Muscle of back (tissue), 13 donors: ENCODE results near the gene MRPL27. TPM values are rescaled to one million over a fixed set of nuclear protein-coding genes. Genes with fewer than 3 reads are reported as not detected.
"Not testable (repeated sequence)": the region's sequence is repeated elsewhere in the genome, so short reads cannot be mapped to it uniquely, and the experiment has no call there.

Source experiments
- DNase-seq, 3 donors: peaks; one replicate each; pipeline versions ENCODE4 v3.0.0 to v3.0.0-alpha.2; 2013
- long read RNA-seq, 9 donors: transcript quantifications; one replicate each; lab custom pipeline, GENCODE V29; 2026
- polyA plus RNA-seq, 10 donors: library from polyadenylated mRNA; unstranded; fragments of 120-200 nt; gene quantifications; one replicate each; pipeline ENCODE4 v1.2.1, GENCODE V29; 2013; ENCODE audit not compliant: insufficient read length in 10 of 10

The MRPL27 gene
- polyA plus RNA-seq = 10 to 100 TPM; 47.2 to 61.7 (median 54.9) TPM
- long read RNA-seq, donor 1, transcript MRPL27-201 (4 exons, 716 nt) = major isoform, 50 of 72 reads
- long read RNA-seq, donor 1, partial matches to known transcripts = 20 of 72 reads
- long read RNA-seq, donor 1, other reads (novel, unspliced or antisense) = 0 of 72 reads
- long read RNA-seq, donor 2, transcript MRPL27-201 (4 exons, 716 nt) = major isoform, 25 of 28 reads
- long read RNA-seq, donor 2, partial matches to known transcripts = 0 of 28 reads
- long read RNA-seq, donor 2, other reads (novel, unspliced or antisense) = 0 of 28 reads
- long read RNA-seq, donor 3 = 0 reads
- long read RNA-seq, donor 4, transcript MRPL27-201 (4 exons, 716 nt) = major isoform, 31 of 46 reads
- long read RNA-seq, donor 4, partial matches to known transcripts = 14 of 46 reads
- long read RNA-seq, donor 4, other reads (novel, unspliced or antisense) = 0 of 46 reads
- long read RNA-seq, donor 5, transcript MRPL27-201 (4 exons, 716 nt) = major isoform, 52 of 67 reads
- long read RNA-seq, donor 5, partial matches to known transcripts = 13 of 67 reads
- long read RNA-seq, donor 5, other reads (novel, unspliced or antisense) = 0 of 67 reads
- long read RNA-seq, donor 6, transcript MRPL27-201 (4 exons, 716 nt) = major isoform, 49 of 59 reads
- long read RNA-seq, donor 6, partial matches to known transcripts = 9 of 59 reads
- long read RNA-seq, donor 6, other reads (novel, unspliced or antisense) = 0 of 59 reads
- long read RNA-seq, donor 7, transcript MRPL27-201 (4 exons, 716 nt) = major isoform, 37 of 40 reads
- long read RNA-seq, donor 7, partial matches to known transcripts = 0 of 40 reads
- long read RNA-seq, donor 7, other reads (novel, unspliced or antisense) = 0 of 40 reads
- long read RNA-seq, donor 8, transcript MRPL27-201 (4 exons, 716 nt) = major isoform, 25 of 35 reads
- long read RNA-seq, donor 8, partial matches to known transcripts = 8 of 35 reads
- long read RNA-seq, donor 8, other reads (novel, unspliced or antisense) = 0 of 35 reads
- long read RNA-seq, donor 9, transcript MRPL27-201 (4 exons, 716 nt) = major isoform, 5 of 5 reads
- long read RNA-seq, donor 9, partial matches to known transcripts = 0 of 5 reads
- long read RNA-seq, donor 9, other reads (novel, unspliced or antisense) = 0 of 5 reads

DNA sequence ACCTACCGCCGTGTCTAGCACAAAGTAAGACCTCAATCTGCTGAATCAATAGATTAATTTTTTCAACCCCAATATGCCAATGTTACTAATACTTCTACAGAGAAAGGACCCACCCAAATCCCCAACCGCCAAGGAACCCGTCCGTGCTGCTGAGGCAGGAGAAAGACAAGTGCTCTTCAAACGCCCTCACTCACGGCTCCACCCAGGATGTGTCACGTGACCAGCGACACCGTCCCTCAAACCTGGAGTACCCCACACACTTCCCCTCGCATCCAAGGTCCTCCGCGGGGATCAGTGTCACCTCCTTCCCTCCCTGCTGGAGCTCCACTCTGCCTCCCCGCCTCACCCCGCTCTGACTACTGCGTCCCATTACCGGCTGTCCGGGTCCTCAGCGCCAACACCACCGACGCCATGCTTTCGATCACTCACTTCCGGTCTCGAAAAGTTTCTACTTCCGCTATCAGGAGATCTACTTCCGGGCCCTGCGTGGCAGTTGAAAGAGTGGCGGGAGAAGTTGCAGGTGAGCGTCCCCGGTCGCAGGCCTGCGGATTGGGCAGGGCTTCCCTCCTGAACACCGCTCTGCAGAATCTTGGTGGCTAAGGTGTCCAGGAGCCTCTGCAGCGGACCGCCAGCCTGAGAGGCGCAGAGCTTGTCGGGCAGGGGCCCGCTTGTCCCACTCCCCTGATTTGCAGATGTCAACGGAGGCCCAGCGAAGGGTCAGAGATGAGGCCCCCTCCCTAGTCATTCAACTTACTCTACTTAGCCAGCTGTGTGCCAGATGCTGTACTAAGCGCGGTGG, at the start of gene MRPL27, which contains the start of gene EME1:
Gene MRPL27 (minus strand): TSS at position 427 of the 799 bp plus-strand sequence. CDS start 14 bp downstream, at position 413.
Gene EME1 (plus strand): TSS at position 472 of the 799 bp plus-strand sequence. CDS start 1,980 bp downstream, outside the sequence.
- peak; percentile 90 to 99 (median 93) for DNase-seq

DNA sequence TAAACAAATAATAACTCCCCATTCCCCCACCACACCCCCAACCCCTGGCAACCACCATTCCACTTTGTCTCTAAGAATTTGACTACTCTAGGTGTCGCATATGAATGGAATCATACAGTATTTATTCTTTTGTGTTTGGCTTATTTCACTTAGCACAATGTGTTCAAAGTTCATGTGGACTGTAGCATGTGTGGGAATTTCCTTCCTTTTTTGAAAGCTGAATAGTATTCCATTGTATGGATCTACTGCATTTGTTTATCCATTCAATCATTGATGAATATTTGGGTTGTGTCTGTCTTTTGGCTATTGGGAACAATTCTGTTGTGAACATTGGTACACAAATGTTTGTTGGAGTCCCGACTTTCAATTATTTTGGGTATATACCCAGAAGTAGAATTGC, 49.8 kb upstream of the MRPL27 start:
- no peak for DNase-seq

DNA sequence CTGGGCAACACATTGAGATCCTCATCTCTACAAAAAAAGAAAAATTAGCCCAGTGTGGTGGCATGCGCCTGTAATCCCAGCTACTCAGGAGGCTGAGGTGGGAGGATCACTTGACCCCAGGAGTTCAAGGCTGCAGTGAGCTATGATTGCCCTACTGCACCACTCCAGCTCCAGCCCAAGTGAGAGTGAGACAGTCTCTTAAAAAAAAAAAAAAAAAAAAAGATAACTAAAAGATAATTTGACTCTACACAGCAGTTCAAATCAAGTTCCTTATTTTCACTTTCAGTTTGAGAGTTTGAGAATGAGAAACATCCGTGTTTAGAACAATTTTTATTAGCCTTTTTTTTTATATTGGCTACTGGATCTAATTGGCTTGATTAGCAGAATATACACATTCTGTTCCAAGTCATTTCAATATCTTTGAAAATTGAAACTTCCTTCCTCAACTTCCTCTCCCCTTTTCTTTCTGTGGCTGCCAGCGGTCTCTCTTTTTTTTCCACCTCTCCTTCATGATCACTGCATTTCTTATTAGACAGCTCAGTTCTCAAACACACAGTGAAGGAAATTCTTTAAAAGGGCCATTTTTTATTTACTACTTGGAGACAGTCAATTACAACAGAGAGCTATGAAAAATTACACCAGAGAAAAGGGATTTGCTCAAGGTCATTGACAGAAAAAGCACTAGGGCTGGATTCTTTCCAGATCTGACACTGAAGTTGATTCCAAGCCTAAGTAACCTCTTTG, 48.5 kb upstream of the MRPL27 start:
- peak in 1 of 3 donors; percentile 40 for DNase-seq

DNA sequence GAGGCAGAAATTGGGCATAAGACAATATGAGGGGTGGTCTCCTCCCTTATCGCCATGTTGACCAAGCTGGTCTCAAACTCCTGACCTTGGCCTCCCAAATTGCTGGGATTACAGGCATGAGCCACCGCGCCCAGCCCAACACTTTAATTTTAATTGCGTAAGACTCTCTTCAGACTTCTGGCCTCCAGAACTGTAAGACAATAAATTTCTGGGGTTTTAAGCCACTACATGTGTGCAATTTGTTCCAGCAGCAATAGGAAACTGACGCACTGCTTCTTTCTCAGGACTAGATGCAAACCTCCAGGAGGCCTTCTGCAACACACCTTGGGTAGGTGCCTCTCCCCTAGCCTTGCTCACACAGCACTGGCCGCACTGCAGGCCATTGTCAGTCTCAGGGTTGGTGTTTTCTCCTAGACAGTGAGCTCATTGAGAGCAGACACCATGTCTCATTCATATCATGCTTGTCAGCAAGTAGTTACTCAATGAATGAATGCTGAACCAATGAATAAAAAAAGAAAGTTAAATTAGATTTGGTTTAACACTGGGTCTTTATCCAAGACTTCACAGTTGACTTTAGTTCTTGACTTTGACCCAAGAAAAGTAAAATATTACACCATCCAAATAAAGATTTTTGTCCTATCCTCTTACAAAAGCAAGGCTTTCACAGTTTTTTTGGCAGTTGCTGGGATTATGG, 47.6 kb upstream of the MRPL27 start:
- no peak for DNase-seq

DNA sequence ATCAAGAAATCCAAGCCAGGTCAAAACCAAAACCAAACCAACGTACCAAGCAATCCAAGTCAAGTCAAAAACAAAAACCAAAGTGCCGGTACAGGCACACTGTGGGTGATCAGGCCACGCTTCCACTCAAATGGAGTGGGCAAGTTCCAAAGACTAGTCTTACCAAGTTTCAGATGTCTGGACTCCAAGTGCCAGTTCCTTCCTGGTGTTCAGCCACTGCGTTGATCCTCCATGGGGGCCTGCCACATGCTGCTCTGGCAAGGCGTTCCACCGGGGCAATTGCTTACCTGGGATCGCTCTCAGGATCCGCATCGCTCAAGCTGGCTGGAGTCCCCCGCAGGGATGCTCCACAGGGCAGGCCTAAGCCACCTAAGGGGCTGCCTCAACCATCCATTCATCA, 46.6 kb upstream of the MRPL27 start:
- not testable (repeated sequence) for DNase-seq

DNA sequence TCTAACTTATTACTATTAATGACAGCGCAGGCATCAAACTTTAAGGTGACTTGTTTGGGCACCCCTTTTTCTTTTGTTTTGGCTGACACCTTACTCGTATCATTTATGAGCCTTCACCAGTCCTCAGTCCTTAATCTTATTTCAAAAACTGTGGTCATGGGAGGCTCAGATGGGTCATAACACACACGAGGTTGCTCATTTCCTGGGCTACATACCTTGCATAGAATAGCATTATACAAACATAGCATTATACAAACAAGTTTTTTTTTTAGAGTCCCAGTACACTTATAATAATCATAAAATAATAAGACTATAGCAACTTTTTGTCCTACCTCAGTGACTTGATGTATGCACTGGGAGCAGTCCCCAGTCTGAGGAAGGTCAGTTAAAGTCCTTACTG, 41.8 kb upstream of the MRPL27 start:
- DNase-seq = no peak

DNA sequence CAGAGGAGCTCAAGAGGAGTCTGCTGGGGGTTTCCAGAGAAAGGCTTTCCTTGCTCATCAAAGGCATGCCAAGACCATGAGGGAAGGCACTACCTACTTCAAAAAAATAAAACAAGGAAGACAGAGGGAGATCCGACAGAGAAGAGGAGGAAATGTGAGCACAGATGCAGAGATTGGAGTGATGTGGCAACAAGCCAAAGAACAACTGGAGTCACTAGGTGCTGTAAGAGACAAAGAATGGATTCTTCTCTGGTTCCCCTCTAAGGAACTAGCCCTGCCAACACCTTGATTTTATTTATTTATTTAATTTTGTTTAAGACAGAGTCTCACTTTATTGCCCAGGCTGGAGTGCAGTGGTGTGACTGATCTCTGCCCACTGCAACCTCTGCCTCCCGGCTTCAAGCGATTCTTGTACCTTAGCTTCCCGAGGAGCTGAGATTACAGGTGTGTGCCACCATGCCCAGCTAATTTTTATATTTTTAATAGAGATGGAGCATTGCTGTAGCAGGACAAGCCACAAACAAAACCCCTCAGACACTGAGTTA, 39.3 kb upstream of the MRPL27 start:
- no peak for DNase-seq

DNA sequence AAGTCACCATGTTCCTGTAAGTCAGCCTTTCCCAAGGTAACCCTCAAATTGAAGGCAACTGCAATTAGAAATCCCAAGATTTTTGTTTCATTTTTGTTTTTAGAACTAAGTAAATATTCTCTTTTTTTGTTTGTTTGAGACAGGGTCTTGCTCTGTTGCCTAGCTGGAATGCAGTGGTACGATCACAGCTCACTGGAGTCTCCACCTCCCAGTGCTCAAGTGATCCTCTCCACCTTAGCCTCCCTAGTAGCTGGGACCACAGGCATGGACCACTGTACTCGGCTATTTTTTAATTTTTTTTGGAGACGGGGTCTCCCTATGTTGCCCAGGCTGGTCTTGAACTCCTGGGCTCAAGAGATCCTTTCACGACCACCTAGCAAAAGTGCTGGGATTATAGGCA, 34.9 kb upstream of the MRPL27 start:
- no peak for DNase-seq

DNA sequence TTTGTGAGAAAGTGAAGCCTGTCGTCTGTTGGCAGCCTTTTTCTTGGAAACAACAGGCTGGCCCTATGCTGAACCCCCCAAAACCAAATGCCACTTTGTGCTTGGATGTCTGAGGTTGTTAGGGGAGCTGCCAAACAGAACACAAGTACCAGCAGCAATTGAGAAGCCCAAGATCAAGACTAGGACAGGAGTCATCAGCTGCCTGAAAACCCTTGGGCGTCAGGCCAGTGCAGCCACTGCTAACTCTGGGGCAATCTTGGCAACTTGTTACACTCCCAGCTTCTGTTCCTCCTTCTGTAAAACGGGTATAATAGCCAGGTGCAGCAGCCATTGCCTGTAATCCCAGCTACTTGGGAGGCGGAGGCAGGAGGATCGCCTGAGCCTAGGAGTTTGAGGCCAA, 33.6 kb upstream of the MRPL27 start:
- no peak for DNase-seq

DNA sequence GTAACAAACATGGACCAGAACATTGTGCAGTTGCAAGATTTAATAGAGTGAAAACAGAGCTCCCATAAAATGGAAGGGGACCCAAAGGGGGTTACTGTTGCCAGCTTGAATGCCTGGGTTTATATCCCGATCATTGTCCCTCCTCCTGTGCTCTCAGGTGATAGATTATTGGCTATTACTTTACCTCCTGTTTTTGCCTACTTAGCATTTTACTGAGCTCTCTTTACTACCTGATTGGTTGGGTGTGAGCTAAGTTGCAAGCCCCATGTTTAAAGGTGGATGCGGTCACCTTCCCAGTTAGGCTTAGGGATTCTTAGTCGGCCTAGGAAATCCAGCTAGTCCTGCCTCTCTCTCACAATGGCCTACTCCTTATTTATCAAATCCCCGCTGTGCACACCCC, 32.4 kb upstream of the MRPL27 start:
- not testable (repeated sequence) for DNase-seq

DNA sequence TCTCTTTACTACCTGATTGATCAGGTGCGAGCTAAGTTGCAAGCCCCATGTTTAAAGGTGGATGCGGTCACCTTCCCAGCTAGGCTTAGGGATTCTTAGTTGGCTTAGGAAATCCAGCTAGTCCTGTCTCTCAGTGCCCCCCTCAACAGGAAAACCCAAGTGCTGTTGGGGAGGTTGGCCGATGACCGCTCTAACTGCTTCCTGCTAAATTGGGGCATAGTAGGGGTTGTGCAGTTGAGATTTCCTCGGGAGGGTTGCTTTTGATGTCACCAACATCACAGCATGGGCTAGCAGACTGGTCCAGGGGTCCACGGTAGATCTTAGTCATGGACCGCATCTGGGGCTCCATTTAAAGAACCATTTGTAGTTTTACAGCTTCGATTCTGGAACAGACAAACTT, 26.6 kb upstream of the MRPL27 start:
- DNase-seq = not testable (repeated sequence)

DNA sequence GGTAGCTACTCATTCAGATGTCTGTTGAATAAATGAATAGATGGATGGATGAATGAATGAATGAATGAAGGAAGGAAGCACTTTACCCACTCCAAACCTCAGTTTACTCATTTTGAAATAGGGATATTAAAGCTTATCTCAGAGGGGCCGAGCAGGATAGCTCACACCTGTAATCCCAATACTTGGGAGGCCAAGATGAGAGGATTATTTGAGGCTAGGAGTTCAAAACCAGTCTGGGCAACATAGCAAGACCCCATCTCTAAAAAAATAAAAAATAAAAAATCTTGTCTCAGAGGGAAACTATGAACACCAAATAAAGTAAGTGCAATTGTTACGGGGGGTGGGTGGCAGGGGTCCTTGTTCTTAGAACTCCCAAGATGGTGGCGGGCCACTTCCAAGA, 25.7 kb upstream of the MRPL27 start:
- not testable (repeated sequence) for DNase-seq

DNA sequence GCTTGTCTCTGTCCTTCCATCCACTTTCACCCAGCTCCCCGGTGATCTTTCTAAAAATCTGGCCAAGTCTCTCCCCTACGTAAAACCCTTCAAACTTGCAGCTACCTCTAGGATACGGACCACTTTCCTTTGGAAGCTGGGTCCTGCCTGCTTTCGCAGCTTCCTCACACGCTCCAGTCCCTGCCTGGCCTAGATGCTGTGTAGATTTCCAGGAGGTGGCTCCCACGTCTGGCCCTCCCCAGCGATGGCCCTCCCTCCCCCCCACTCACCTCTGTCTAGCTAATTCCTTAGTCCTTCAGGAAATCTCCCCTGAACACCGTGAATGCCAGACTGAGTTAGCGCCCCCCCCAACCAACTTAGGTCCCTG, 24.9 kb upstream of the MRPL27 start:
- DNase-seq = peak in 1 of 3 donors; percentile 5

DNA sequence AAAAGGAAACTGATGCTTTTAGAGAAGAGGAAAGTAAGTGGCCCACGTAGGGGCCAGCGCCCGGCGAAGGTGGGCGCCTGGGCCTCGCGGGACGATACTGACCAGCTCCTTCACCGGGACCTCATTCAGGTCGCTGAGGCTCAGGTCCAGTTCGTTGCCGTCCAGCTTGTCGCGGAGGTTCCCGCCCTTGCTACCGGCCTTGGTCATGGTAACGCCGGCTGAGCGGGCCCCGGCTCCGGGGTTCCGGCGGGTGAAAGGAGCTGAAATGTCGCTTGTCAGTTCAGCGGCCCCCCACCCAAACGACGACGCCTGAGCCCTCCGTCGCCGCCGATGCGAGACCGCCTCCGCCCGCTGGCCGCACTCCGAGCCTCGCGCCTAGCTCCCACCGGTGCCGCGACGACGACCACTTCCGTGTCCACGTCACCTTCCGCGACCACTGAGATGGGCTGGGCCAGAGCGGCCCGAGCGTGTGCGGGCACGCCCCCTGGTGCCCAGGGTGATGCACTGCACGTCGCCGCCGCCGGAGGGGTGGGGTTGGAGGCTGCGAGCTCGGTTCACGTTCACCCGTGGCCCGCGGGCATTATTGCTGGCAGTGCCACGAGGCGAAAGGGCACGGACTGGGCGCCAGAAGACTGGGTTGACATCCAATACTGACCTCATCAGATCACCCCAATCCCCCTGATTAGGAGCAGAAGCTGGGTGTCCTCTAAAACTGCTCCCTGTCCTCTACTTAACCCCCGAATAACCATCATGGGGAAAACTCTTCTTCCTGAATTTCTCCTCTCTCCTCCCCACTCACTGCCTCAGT, 24.3 kb upstream of the MRPL27 start, which contains the start of gene LRRC59:
Gene LRRC59 (minus strand): TSS at position 413 of the 808 bp plus-strand sequence. CDS start 206 bp downstream, at position 207.
- DNase-seq = peak; percentile 83 to 96 (median 93)

DNA sequence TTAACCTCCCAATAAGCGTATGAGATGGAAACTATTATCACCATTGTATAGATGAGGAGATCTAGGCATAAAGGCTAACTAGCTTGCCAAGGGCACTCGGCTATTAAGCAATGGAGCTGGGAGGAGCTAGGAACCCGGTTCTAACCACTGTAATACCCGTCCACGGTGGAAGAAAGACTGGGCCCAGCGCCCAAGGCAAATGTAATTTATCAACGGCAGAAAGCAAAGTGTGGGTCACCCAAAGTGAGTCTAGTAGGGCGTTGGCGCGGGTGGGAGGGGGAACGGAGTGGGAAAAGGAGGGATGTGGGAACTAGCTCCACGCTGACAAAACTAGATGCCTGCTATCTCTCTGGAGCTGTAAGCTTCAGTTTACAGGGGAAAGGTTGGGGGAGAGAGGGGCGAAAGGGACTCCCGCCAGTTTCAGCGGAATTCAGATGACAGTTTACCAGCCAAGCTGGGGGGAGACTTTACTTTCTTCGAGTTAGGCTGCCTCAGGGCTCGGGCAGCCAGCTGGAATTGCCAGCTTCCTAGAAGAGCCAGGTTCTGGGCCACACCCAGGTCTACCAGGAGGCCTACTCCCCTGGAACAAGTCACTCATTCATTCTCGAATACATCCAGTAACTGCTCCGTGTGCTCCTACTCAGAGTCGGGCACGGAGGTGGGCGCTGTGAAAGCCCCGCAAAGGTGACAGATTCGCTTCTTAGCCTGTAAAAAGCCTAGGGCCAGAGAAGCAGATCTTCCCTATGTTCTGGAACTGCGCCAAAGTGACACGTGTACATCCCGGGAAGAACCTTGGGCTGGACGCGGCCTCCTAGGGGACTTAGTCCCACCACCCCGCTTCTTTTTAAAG, 23.5 kb upstream of the MRPL27 start:
- peak; percentile 28 to 75 (median 66) for DNase-seq

DNA sequence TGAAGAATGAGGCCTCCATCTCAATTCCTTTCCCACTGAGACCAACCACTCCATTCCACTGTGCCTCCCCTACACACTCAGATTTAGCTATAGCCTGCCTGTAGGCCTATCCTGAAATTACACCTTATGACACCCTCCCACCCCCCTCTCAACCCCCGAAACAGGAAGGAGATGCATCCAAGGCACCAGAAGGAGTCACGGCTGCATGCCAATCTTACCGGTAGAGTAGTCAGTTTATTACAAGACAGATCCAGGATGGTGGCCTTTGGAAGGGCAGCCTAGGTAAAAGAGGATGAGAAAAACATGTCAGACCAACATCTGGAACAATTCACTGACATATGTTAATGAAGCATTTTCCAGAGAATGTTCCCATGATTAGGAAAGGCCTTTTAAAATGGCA, 21.7 kb upstream of the MRPL27 start:
- DNase-seq = no peak

DNA sequence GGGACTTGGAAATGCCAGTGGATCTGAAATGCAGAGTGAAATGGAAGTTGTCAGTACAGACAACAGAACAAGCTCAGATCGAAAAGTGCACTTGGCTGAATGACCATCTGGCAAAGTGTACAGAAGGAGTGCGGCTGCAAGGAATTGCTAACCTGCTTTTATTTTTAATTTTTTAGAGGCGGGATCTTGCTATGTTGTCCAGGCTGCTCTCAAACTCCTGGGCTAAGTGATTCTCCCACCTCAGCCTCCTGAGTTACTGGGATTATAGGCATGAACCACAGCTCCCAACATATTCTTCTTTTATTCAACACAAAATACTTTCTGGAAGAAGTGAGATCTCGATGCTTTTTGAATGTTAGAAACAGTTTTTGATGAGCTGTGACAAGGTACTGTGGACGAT, 20.7 kb upstream of the MRPL27 start:
- no peak for DNase-seq
